NCI-H510A treated with DMSO at 0.1 percent for 48 hours (cell line): ENCODE data around the gene DCK.
A peak's percentile ranks its signal among the peaks of the same experiment; 100 is the strongest.
"Not testable (repeated sequence)": the region's sequence is repeated elsewhere in the genome, so short reads cannot be mapped to it uniquely, and the experiment has no call there.

Experiments used
- DNase-seq: peaks from one replicate; lab custom pipeline; 2025; lab: John Stamatoyannopoulos, UW

Gene DCK

GRCh38 chr4:71001363-71001762, 7.9 kb downstream of the DCK start:
- not testable (repeated sequence) for DNase-seq

GRCh38 chr4:71004281-71004851, 10.9 kb downstream of the DCK start:
- peak; percentile 22 for DNase-seq

GRCh38 chr4:71005025-71005424, 11.6 kb downstream of the DCK start:
- not testable (repeated sequence) for DNase-seq

- DNase-seq = no peak
Measured at GRCh38 chr4:71006203-71006907, 12.9 kb downstream of the DCK start.

- DNase-seq = no peak
Measured at GRCh38 chr4:71008196-71008595, 14.7 kb downstream of the DCK start.

- no peak for DNase-seq
Measured at GRCh38 chr4:71009086-71009485, 15.6 kb downstream of the DCK start.

- peak; percentile 46 for DNase-seq
Measured at GRCh38 chr4:71009890-71010588, 16.6 kb downstream of the DCK start.

GRCh38 chr4:71011451-71011850, 18.0 kb downstream of the DCK start:
- no peak for DNase-seq

GRCh38 chr4:71017391-71017790, 23.9 kb downstream of the DCK start:
- not testable (repeated sequence) for DNase-seq

- DNase-seq = no peak
Measured at GRCh38 chr4:71020611-71021010, 27.2 kb downstream of the DCK start.

GRCh38 chr4:71025654-71026053, 32.2 kb downstream of the DCK start:
- no peak for DNase-seq

GRCh38 chr4:71026086-71026485, 32.6 kb downstream of the DCK start:
- DNase-seq = no peak

GRCh38 chr4:71027611-71028010, 34.2 kb downstream of the DCK start:
- no peak for DNase-seq

- DNase-seq = no peak
Measured at GRCh38 chr4:71029504-71029903, 36.1 kb downstream of the DCK start.

GRCh38 chr4:71032106-71032505, 38.7 kb downstream of the DCK start:
- DNase-seq = not testable (repeated sequence)

- DNase-seq = no peak
Measured at GRCh38 chr4:71045256-71045655, 51.8 kb downstream of the DCK start.

- DNase-seq = no peak
Measured at GRCh38 chr4:71049395-71049794, 55.9 kb downstream of the DCK start.

- DNase-seq = no peak
Measured at GRCh38 chr4:71050809-71051208, 57.4 kb downstream of the DCK start.

GRCh38 chr4:71052034-71052433, 58.6 kb downstream of the DCK start:
- DNase-seq = no peak

- DNase-seq = no peak
Measured at GRCh38 chr4:71052716-71053115, 59.3 kb downstream of the DCK start.

GRCh38 chr4:71053613-71054012, 60.2 kb downstream of the DCK start:
- DNase-seq = not testable (repeated sequence)

GRCh38 chr4:71059573-71059972, 66.1 kb downstream of the DCK start:
- peak; percentile 67 for DNase-seq

GRCh38 chr4:71062436-71062835, 69.0 kb downstream of the DCK start:
- no peak for DNase-seq
